Measurements from ENCODE around the gene CHMP1A.
A peak's percentile ranks its signal among the peaks of the same experiment; 100 is the strongest.

The CHMP1A gene

GRCh38 chr16:89657442-89658220 lies at the start of gene CHMP1A, which contains the start of gene SPATA33:
TSS of gene CHMP1A (minus strand) at chr16:89657708. CDS start at chr16:89657588, 120 bp downstream.
TSS of gene SPATA33 (plus strand) at chr16:89657836. CDS start at chr16:89657912, 76 bp downstream.
- in situ Hi-C loops (cut with HindIII; ENCODE audit: low sequenced_read_pairs) = no loop called here
- peak; percentile 85 for DNase-seq (ENCODE audit: low read depth, low spot score)

GRCh38 chr16:89706518-89707260 lies 49.2 kb upstream of the CHMP1A start:
- TF ChIP-seq CTCF (IDR thresholded peaks at IDR 0.05; ENCODE audit: low read depth, low read length) = no peak
- in situ Hi-C loops (cut with HindIII; ENCODE audit: low sequenced_read_pairs) = no loop called here
- DNase-seq (ENCODE audit: low read depth, low spot score) = no peak
- no peak overlapping the region for H3K4me3 ChIP-seq (ENCODE audit: low read depth, low read length)

More at GRCh38 chr16:89657442-89658220, at the start of gene CHMP1A, which contains the start of gene SPATA33:
- TF ChIP-seq CTCF (IDR thresholded peaks at IDR 0.05; ENCODE audit: low read depth, low read length) = no peak
- H3K4me3 ChIP-seq (ENCODE audit: low read depth, low read length) = peak within 1 kb of the TSS; percentile 97

- no peak for TF ChIP-seq CTCF (IDR thresholded peaks at IDR 0.05; ENCODE audit: low read depth, low read length)
- no peak overlapping the region for H3K4me3 ChIP-seq (ENCODE audit: low read depth, low read length)
- in situ Hi-C loops (cut with HindIII; ENCODE audit: low sequenced_read_pairs) = no loop called here
- no peak for DNase-seq (ENCODE audit: low read depth, low spot score)
These were observed 47.5 kb upstream of the CHMP1A start for GRCh38 chr16:89705006-89705405.

GRCh38 chr16:89704281-89704680 lies 46.8 kb upstream of the CHMP1A start:
- TF ChIP-seq CTCF (IDR thresholded peaks at IDR 0.05; ENCODE audit: low read depth, low read length) = no peak
- no peak overlapping the region for H3K4me3 ChIP-seq (ENCODE audit: low read depth, low read length)
- no peak for DNase-seq (ENCODE audit: low read depth, low spot score)
- in situ Hi-C loops (cut with HindIII; ENCODE audit: low sequenced_read_pairs) = no loop called here

- TF ChIP-seq CTCF (IDR thresholded peaks at IDR 0.05; ENCODE audit: low read depth, low read length) = no peak
- in situ Hi-C loops (cut with HindIII; ENCODE audit: low sequenced_read_pairs) = no loop called here
- H3K4me3 ChIP-seq (ENCODE audit: low read depth, low read length) = peak within 1 kb of the TSS; percentile 74
These were observed 44.2 kb upstream of the CHMP1A start, which contains the start of gene SPATA2L for GRCh38 chr16:89701425-89702406. TSS of gene SPATA2L (minus strand) at chr16:89701705. CDS start at chr16:89701232, 473 bp downstream.

More at GRCh38 chr16:89701425-89702406, 44.2 kb upstream of the CHMP1A start, which contains the start of gene SPATA2L:
- DNase-seq (ENCODE audit: low read depth, low spot score) = peak; percentile 82
